PFSK-1 (cell line): ENCODE results near the gene BAMBI.

Source experiments
- FOXP2 ChIP-seq: optimal IDR thresholded peaks from 2 replicates; pipeline ENCODE3; 2011; ENCODE audit warnings: borderline replicate concordance, control low read depth, inconsistent platforms; ENCODE audit not compliant: insufficient read depth; ENCODE audit errors: extremely low read length, extremely low read depth
- POLR2AphosphoS5 ChIP-seq: IDR thresholded peaks from 2 replicates; pipeline ENCODE4 v1.6.1; 2012; ENCODE audit warnings: low read depth, mild to moderate bottlenecking, control low read depth, low read length, moderate library complexity
- REST ChIP-seq, 2 experiments: IDR thresholded peaks; 2 replicates each; pipeline versions ENCODE4 v1.6.1 to v1.8.0; 2011 to 2012; ENCODE audit warnings: low read depth in 2 of 2, low read length in 2 of 2, control low read depth in 1 of 2, inconsistent platforms in 1 of 2, mild to moderate bottlenecking in 1 of 2, moderate library complexity in 1 of 2; ENCODE audit not compliant: insufficient read depth in 1 of 2
- SIN3A ChIP-seq: IDR thresholded peaks from 2 replicates; pipeline ENCODE4 v1.6.1; 2012; ENCODE audit warnings: mild to moderate bottlenecking, low read length, moderate library complexity, borderline replicate concordance; ENCODE audit not compliant: insufficient read depth
- TAF1 ChIP-seq: IDR thresholded peaks from 2 replicates; pipeline ENCODE4 v1.6.1; 2012; ENCODE audit warnings: low read length, control low read depth, borderline replicate concordance; ENCODE audit not compliant: insufficient read depth

The BAMBI gene

DNA sequence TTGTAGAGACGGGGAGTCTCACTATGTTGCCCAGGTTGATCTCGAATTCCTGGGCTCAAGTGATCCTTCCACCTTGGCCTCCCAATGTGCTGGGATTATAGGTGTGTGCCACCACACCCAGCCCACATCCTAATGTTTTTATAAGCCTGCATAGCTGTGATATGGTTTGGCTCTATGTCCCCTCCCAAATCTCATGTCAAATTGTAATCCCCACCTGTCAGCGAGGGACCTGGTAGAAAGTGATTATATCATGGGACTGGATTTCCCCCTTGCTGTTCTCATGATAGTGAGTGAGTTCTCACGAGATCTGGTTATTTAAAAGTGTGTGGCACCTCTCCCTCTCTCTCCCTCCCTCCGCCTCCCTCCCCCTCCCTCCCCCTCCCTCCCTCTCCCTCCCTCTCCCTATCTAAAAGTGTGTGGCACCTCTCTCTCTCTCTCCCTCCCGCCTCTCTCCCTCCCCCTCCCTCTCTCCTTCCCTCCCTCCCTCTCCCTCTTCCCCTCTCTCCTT lies 13.9 kb downstream of the BAMBI start:
- no peak for TF ChIP-seq SIN3A
- no peak for TF ChIP-seq TAF1
- TF ChIP-seq FOXP2: no peak
- no peak for TF ChIP-seq REST (IDR thresholded peaks at IDR 0.05; ENCODE audit: insufficient read depth in 1 of 2, low read depth in 2 of 2, low read length in 2 of 2)
- no peak for TF ChIP-seq POLR2AphosphoS5

GRCh38 chr10:28692050-28692449 lies 14.7 kb downstream of the BAMBI start:
- no peak for TF ChIP-seq TAF1
- no peak for TF ChIP-seq SIN3A
- no peak for TF ChIP-seq REST (IDR thresholded peaks at IDR 0.05; ENCODE audit: insufficient read depth in 1 of 2, low read depth in 2 of 2, low read length in 2 of 2)
- no peak for TF ChIP-seq POLR2AphosphoS5
- TF ChIP-seq FOXP2: no peak

GRCh38 chr10:28694530-28694929 lies 17.2 kb downstream of the BAMBI start:
- TF ChIP-seq POLR2AphosphoS5: no peak

DNA sequence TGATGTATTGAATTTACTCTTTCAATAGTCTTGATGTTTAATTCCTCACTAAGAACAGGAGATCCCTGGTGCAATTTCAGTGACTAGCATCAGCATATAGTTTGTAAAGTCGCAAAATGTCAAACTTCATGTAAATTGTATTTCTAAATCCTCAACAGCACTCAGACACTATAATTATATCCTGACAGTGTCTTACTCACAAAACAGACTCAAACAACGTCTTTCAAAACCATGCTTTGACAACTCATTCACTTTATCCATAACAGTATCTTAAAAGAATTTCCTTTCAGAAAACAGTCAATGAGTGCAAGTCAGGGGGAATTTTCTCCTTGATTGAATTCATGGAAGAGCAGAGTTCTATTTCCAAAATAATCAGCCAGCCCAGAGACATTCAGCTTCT lies 20.8 kb downstream of the BAMBI start:
- TF ChIP-seq TAF1 (no peak), SIN3A (no peak), POLR2AphosphoS5 (no peak), FOXP2 (no peak), REST (IDR thresholded peaks at IDR 0.05; ENCODE audit: insufficient read depth in 1 of 2, low read depth in 2 of 2, low read length in 2 of 2) (no peak)

DNA sequence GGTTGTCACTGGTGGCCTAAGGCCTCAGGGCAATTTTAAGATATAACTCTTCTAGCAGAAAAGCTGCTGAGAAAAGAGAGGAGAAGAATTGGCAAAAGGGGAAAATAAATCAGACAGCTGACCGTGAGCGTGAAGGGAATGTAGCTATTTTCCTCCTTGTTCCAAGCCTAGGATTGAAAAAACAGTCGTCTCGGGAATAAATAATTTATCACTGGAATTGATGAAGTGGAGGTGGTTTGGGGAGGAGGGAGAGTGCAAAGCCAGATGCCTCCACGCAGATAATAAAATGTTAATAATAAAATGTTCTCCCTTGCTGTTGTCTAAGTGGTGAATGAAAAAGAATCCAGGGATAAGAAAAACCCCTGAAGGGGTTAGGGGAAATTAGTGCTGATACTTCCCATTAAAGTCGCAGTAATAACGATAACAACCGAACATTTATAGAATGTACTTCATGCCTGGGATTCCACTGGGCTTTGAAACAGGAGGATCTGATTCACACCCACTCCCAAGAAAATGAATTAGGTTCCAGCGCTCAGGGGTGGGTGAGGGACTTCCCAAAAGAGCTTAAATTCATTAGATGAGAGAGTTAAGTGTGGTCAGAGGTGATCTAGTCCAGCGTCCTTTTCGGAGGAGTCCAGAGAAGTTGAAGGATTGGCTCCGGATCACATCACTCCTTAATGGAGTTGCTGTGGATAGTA lies 27.3 kb downstream of the BAMBI start:
- TF ChIP-seq REST (IDR thresholded peaks at IDR 0.05; ENCODE audit: insufficient read depth in 1 of 2, low read depth in 2 of 2, low read length in 2 of 2): no peak
- no peak for TF ChIP-seq POLR2AphosphoS5
- no peak for TF ChIP-seq TAF1
- no peak for TF ChIP-seq SIN3A
- no peak for TF ChIP-seq FOXP2
